SK-N-SH (cell line): ENCODE measurements around the gene OPCML. TPM values are rescaled to one million over a fixed set of nuclear protein-coding genes. Genes with fewer than 3 reads are reported as not detected.

ENCODE experiments used
- CTCF ChIA-PET: fragments of 300-600, 350-600 bp; formaldehyde crosslinking; extraction: SDS; loops from one replicate; lab custom pipeline; 2021; lab: Yijun Ruan, JAX
- POLR2A ChIA-PET: fragments of 350-600 bp; sonication (Branson Sonifier 250); formaldehyde crosslinking; extraction: SDS; loops from one replicate; lab custom pipeline; 2020; ENCODE audit warnings: antibody characterized with exemption, inconsistent platforms; lab: Yijun Ruan, JAX
- DNase-seq: peaks from one replicate; pipeline ENCODE4 v3.0.0; 2012
- H2AFZ ChIP-seq: fragments of 200-600 bp; sonication (generic); 2 replicates; pipeline ENCODE4 v1.8.1; 2016; ENCODE audit warnings: antibody characterized with exemption, mild to moderate bottlenecking, low read depth
- H3F3A ChIP-seq: fragments of 200-600 bp; sonication (generic); replicated peaks from 2 replicates; pipeline ENCODE3; 2016; ENCODE audit warnings: antibody characterized with exemption, mild to moderate bottlenecking; ENCODE audit not compliant: insufficient read depth
- H3K27ac ChIP-seq, 2 experiments: fragments of 200-500 bp in 1 of 2; fragments of 200-600 bp in 1 of 2; sonication (Bioruptor generic) in 1 of 2; sonication (generic), shearing (Covaris generic) in 1 of 2; 2 replicates each; pipeline versions ENCODE4 v1.5.1 to v1.6.1; 2014 to 2016; ENCODE audit warnings: low read depth in 2 of 2, inconsistent platforms in 1 of 2, low read length in 1 of 2, mild to moderate bottlenecking in 1 of 2, mixed read lengths in 1 of 2
- H3K27me3 ChIP-seq: fragments of 200-600 bp; sonication (generic), shearing (Covaris generic); 2 replicates; pipeline ENCODE4 v1.6.1; 2016; ENCODE audit warnings: mixed run types; ENCODE audit not compliant: insufficient read depth
- H3K36me3 ChIP-seq, 2 experiments: fragments of 200-500 bp in 1 of 2; fragments of 200-600 bp in 1 of 2; sonication (Bioruptor generic) in 1 of 2; sonication (generic) in 1 of 2; replicated peaks in 1 of 2; 2 replicates each; pipeline versions ENCODE3 to v1.5.1; 2014 to 2016; ENCODE audit warnings: low read length in 1 of 2, mild to moderate bottlenecking in 1 of 2; ENCODE audit not compliant: insufficient read depth in 2 of 2, control insufficient read depth in 1 of 2
- H3K4me1 ChIP-seq, 2 experiments: fragments of 200-500 bp in 1 of 2; fragments of 200-600 bp in 1 of 2; sonication (Bioruptor generic) in 1 of 2; sonication (generic), shearing (Covaris generic) in 1 of 2; 2 replicates each; pipeline versions ENCODE4 v1.5.1 to v1.6.1; 2014 to 2016; ENCODE audit warnings: low read depth in 1 of 2, low read length in 1 of 2, mixed run types in 1 of 2; ENCODE audit not compliant: insufficient read depth in 2 of 2, control insufficient read depth in 1 of 2
- H3K4me2 ChIP-seq: fragments of 200-600 bp; sonication (generic), shearing (Covaris generic); 2 replicates; pipeline ENCODE4 v1.6.1; 2017; ENCODE audit warnings: mixed run types
- H3K4me3 ChIP-seq, 2 experiments: fragments of 200-500 bp in 1 of 2; fragments of 200-600 bp in 1 of 2; sonication (Bioruptor generic) in 1 of 2; sonication (generic), shearing (Covaris generic) in 1 of 2; 2 replicates each; pipeline versions ENCODE4 v1.5.1 to v1.8.1; 2014 to 2016; ENCODE audit warnings: low read depth in 2 of 2, inconsistent platforms in 1 of 2, low read length in 1 of 2, mild to moderate bottlenecking in 1 of 2, mixed read lengths in 1 of 2, moderate library complexity in 1 of 2
- H3K79me2 ChIP-seq: fragments of 200-600 bp; sonication (generic); 2 replicates; pipeline ENCODE4 v1.8.1; 2017; ENCODE audit warnings: mild to moderate bottlenecking; ENCODE audit not compliant: insufficient read depth
- H3K9ac ChIP-seq: fragments of 200-600 bp; sonication (generic); 2 replicates; pipeline ENCODE4 v1.6.1; 2017; ENCODE audit warnings: mixed run types
- H3K9me2 ChIP-seq: fragments of 200-600 bp; sonication (generic); 2 replicates; pipeline ENCODE4 v1.6.1; 2017; ENCODE audit warnings: mixed run types
- H3K9me3 ChIP-seq: fragments of 200-600 bp; sonication (generic); 2 replicates; pipeline ENCODE4 v1.6.1; 2017; ENCODE audit warnings: mixed run types, mild to moderate bottlenecking, moderate library complexity
- H4K20me1 ChIP-seq: fragments of 200-600 bp; sonication (generic); 2 replicates; pipeline ENCODE4 v1.6.1; 2017; ENCODE audit warnings: mild to moderate bottlenecking, mixed run types; ENCODE audit not compliant: insufficient read depth
- CTCF ChIP-seq: fragments of 200-600 bp; sonication (generic); IDR thresholded peaks from 2 replicates; pipeline ENCODE4 v1.6.1; 2017; ENCODE audit warnings: antibody characterized with exemption, mild to moderate bottlenecking, moderate library complexity
- FOSL2 ChIP-seq: IDR thresholded peaks from 2 replicates; pipeline ENCODE4 v1.4.0; 2012; ENCODE audit warnings: low read depth, mild to moderate bottlenecking, moderate library complexity, borderline replicate concordance
- FOXM1 ChIP-seq: IDR thresholded peaks from 2 replicates; pipeline ENCODE4 v1.4.0; 2012; ENCODE audit warnings: low read depth, mild to moderate bottlenecking
- GATA2 ChIP-seq: sonication (generic); formaldehyde crosslinking; IDR thresholded peaks from 2 replicates; pipeline ENCODE4 v1.5.0; 2020; ENCODE audit warnings: mild to moderate bottlenecking, missing genetic modification reagents
- PBX3 ChIP-seq: IDR thresholded peaks from 2 replicates; pipeline ENCODE4; 2012
- POLR2AphosphoS5 ChIP-seq: IDR thresholded peaks from 2 replicates; pipeline ENCODE4 v1.6.1; 2012; ENCODE audit warnings: low read depth, low read length
- RAD21 ChIP-seq: IDR thresholded peaks from 2 replicates; pipeline ENCODE4 v1.6.1; 2012; ENCODE audit warnings: mild to moderate bottlenecking, low read length
- REST ChIP-seq: IDR thresholded peaks from 2 replicates; pipeline ENCODE4 v1.6.1; 2012; ENCODE audit warnings: mild to moderate bottlenecking, low read depth, low read length, moderate library complexity
- RFX5 ChIP-seq: IDR thresholded peaks from 2 replicates; pipeline ENCODE4 v1.6.1; 2012; ENCODE audit warnings: mild to moderate bottlenecking, improper control_type of control experiment, low read length
- SIN3A ChIP-seq: IDR thresholded peaks from 2 replicates; pipeline ENCODE4 v1.6.1; 2012; ENCODE audit warnings: low read depth, mild to moderate bottlenecking, low read length, moderate library complexity, borderline replicate concordance
- TEAD4 ChIP-seq: IDR thresholded peaks from 2 replicates; pipeline ENCODE4 v1.4.0; 2012; ENCODE audit warnings: mild to moderate bottlenecking, borderline replicate concordance; ENCODE audit not compliant: insufficient read depth
- USF1 ChIP-seq: IDR thresholded peaks from 2 replicates; pipeline ENCODE4 v1.4.0; 2012; ENCODE audit warnings: low read depth, borderline replicate concordance
- ZBTB33 ChIP-seq: IDR thresholded peaks from 2 replicates; pipeline ENCODE4 v1.4.0; 2012; ENCODE audit warnings: low read depth, borderline replicate concordance
- WGBS: methylation state at CpG from one replicate; pipeline ENCODE4 v1.1.6; 2017; ENCODE audit warnings: low lambda C conversion rate; 5-methylcytosine and 5-hydroxymethylcytosine counted together
- polyA plus RNA-seq, 3 experiments: library from polyadenylated mRNA; depleted of rRNA; stranded (reverse); fragments of >200 nt; gene quantifications; 2 replicates each; pipeline ENCODE4 v1.2.3, GENCODE V29; 2012

Gene OPCML
- polyA plus RNA-seq, 1 of the 3 experiments (the other 2 are of a cell fraction), result not detected

- H3K4me1 ChIP-seq, result no peaks in the 10 kb centered on the region
- H3K9me3 ChIP-seq, result no peaks in the 10 kb centered on the region
- CTCF ChIA-PET, result interaction anchor here (0.6 to 1.7 kb wide), 3 partner anchors 21 to 1657 kb away, joined by 3 to 5 read pairs (median 3); no protein-coding TSS in a partner anchor
- no peak overlapping the region for H3K4me3 ChIP-seq
- H3K9me2 ChIP-seq, result no peaks in the 10 kb centered on the region
- POLR2A ChIA-PET, result no interaction called here
- no peaks in the 10 kb centered on the region for H3K27me3 ChIP-seq
- H3K9ac ChIP-seq, result no peak overlapping the region
- H3K27ac ChIP-seq, result no peak overlapping the region
- H2AFZ ChIP-seq, result no peak overlapping the region
- WGBS, result 11% methylated on average over 6 of the region's 6 CpGs
- no peaks in the 10 kb centered on the region for H3F3A ChIP-seq
- no peak for TF ChIP-seq FOXM1
- no peak for TF ChIP-seq RFX5
- TF ChIP-seq POLR2AphosphoS5, result no peak
- no peak for TF ChIP-seq USF1
- no peak for TF ChIP-seq REST
- TF ChIP-seq PBX3, result no peak
- no peak for TF ChIP-seq GATA2 (CRISPR knock-in tag)
- no peak for TF ChIP-seq TEAD4
- no peaks in the 10 kb centered on the region for H3K79me2 ChIP-seq
- no peak overlapping the region for H3K4me2 ChIP-seq
- H4K20me1 ChIP-seq, result no peaks in the 10 kb centered on the region
- no peaks in the 10 kb centered on the region for H3K36me3 ChIP-seq
- DNase-seq, result no peak
These were observed 22.7 kb upstream of the OPCML start for GRCh38 chr11:133555034-133555433.

GRCh38 chr11:133553885-133554740, 21.8 kb upstream of the OPCML start:
- Histone ChIP-seq H3K36me3 (no peaks in the 10 kb centered on the region), H3K4me3 (no peak overlapping the region), H3K9me2 (no peaks in the 10 kb centered on the region), H3K27me3 (no peaks in the 10 kb centered on the region), H3K9me3 (no peaks in the 10 kb centered on the region), H3K4me1 (no peaks in the 10 kb centered on the region), H2AFZ (no peak overlapping the region), H3K27ac (no peak overlapping the region), H3K4me2 (no peak overlapping the region), H3F3A (no peaks in the 10 kb centered on the region), H3K9ac (no peak overlapping the region), H4K20me1 (no peaks in the 10 kb centered on the region), H3K79me2 (no peaks in the 10 kb centered on the region)
- POLR2A ChIA-PET, result no interaction called here
- WGBS, result 39% methylated on average over 22 of the region's 22 CpGs
- CTCF ChIA-PET, result interaction anchor here (0.6 to 0.7 kb wide), 2 partner anchors 955 to 1657 kb away, joined by 3 read pairs; no protein-coding TSS in a partner anchor
- TF ChIP-seq FOXM1, result no peak
- TF ChIP-seq SIN3A, result no peak
- TF ChIP-seq FOSL2, result no peak
- TF ChIP-seq TEAD4, result no peak
- no peak for TF ChIP-seq CTCF
- no peak for TF ChIP-seq RAD21
- TF ChIP-seq ZBTB33, result no peak
- no peak for TF ChIP-seq USF1
- DNase-seq, result no peak
